ENCODE measurements around the gene GNG7. TPM values are rescaled to one million over a fixed set of nuclear protein-coding genes. Genes with fewer than 3 reads are reported as not detected.

The GNG7 gene
- polyA plus RNA-seq (2013, experiment 1 of 2; ENCODE audit: insufficient read length) = 0.71 TPM
- 1.5 TPM for polyA plus RNA-seq (2013, experiment 2 of 2; ENCODE audit: insufficient read length)

- DNase-seq = peak; percentile 87
Observed at GRCh38 chr19:2702170-2703076, at the start of gene GNG7. Gene GNG7, minus strand, starts transcription at chr19:2702694. Its CDS starts 182,006 bp downstream, at chr19:2520688.

GRCh38 chr19:2751438-2751830 is 48.9 kb upstream of the GNG7 start:
- no peak for DNase-seq

GRCh38 chr19:2750808-2751437 is 48.4 kb upstream of the GNG7 start:
- no peak for DNase-seq

GRCh38 chr19:2747349-2747748 is 44.9 kb upstream of the GNG7 start:
- no peak for DNase-seq

- DNase-seq = no peak
Observed at GRCh38 chr19:2744113-2744512, 41.6 kb upstream of the GNG7 start.

GRCh38 chr19:2743099-2743498 is 40.6 kb upstream of the GNG7 start:
- no peak for DNase-seq

GRCh38 chr19:2740314-2740656 is 37.8 kb upstream of the GNG7 start:
- DNase-seq = no peak

- DNase-seq = peak; percentile 99
Observed at GRCh38 chr19:2739602-2740313, 37.3 kb upstream of the GNG7 start, which contains the start of gene SLC39A3. Gene SLC39A3, minus strand, starts transcription at chr19:2740017. Its CDS starts 2,760 bp downstream, at chr19:2737257.

GRCh38 chr19:2736550-2737190 is 34.2 kb upstream of the GNG7 start:
- no peak for DNase-seq

- no peak for DNase-seq
Observed at GRCh38 chr19:2735374-2735773, 32.9 kb upstream of the GNG7 start.

GRCh38 chr19:2734589-2735288 is 32.2 kb upstream of the GNG7 start:
- no peak for DNase-seq

- DNase-seq = no peak
Observed at GRCh38 chr19:2733930-2734588, 31.6 kb upstream of the GNG7 start.

- no peak for DNase-seq
Observed at GRCh38 chr19:2732883-2733282, 30.4 kb upstream of the GNG7 start.

GRCh38 chr19:2732157-2732725 is 29.7 kb upstream of the GNG7 start:
- no peak for DNase-seq

- DNase-seq = no peak
Observed at GRCh38 chr19:2731181-2731995, 28.9 kb upstream of the GNG7 start.

- no peak for DNase-seq
Observed at GRCh38 chr19:2729943-2730818, 27.7 kb upstream of the GNG7 start.

GRCh38 chr19:2728783-2729387 is 26.4 kb upstream of the GNG7 start:
- DNase-seq = no peak

GRCh38 chr19:2727640-2727944 is 25.1 kb upstream of the GNG7 start:
- DNase-seq = no peak

All from fibroblast of skin of scalp (primary cell).